HL-60/S4 (cell line): ENCODE measurements around the gene TOP1.

ENCODE experiments used
- in situ Hi-C: fragments of 300-500 bp; cut with MboI; formaldehyde crosslinking; loops from 2 replicates; pipeline ENCODE4 v1.14.3; 2022; ENCODE audit warnings: low sequenced_read_pairs

Gene TOP1

DNA sequence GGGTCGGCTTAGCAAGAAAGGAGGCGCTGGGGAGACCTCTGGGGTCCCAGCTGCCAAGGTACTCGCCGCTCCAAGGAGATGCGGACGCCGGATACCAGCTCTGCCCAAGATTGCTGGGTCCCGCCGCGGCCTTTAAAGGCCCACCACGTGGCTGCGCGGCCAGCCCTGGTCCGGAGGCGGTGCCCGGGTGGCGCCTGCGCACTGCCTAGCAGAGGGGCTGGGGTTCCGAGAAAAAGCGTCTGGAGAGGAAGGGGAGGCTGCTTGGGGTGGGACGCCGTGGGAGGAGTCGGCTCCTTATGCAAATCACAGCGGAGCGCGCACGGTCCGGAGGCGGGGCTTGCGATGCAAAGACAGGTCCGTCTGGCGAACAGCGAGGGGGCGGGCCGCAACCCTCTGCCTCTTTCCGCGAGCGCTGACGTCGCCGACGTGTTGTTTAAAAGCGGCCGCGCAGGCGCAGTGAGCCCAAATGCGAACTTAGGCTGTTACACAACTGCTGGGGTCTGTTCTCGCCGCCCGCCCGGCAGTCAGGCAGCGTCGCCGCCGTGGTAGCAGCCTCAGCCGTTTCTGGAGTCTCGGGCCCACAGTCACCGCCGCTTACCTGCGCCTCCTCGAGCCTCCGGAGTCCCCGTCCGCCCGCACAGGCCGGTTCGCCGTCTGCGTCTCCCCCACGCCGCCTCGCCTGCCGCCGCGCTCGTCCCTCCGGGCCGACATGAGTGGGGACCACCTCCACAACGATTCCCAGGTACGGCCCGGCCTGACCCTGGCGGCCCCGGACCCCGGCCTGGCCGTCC, at the start of gene TOP1:
TOP1 (plus strand) TSS at position 464 of the 791 bp plus-strand sequence; CDS start at position 710, 246 bp downstream.
- in situ Hi-C loops, result no loop called here

DNA sequence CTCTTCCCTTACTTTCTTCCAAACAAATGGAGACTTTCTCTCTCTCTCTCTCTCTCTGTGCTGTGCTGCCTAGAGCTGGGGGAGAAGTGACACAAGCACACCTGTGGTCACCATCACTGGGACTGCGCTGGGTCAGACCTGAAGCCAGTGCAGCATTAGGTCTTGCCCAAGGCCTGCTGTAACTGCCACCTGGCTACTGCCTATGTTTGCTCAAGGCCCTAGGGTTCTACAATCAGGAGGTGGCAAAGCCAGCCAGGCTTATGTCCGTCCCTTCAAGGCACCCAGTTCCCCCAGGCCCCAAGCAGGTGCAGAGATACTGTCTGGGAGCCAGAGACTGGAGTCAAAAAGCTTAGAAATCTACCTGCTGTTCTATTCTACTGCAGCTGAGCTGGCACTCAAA, 49.4 kb upstream of the TOP1 start:
- in situ Hi-C loops, result loop anchor here (5.0 to 10.0 kb wide), 2 partner anchors 123 to 356 kb away; no protein-coding TSS in a partner anchor

DNA sequence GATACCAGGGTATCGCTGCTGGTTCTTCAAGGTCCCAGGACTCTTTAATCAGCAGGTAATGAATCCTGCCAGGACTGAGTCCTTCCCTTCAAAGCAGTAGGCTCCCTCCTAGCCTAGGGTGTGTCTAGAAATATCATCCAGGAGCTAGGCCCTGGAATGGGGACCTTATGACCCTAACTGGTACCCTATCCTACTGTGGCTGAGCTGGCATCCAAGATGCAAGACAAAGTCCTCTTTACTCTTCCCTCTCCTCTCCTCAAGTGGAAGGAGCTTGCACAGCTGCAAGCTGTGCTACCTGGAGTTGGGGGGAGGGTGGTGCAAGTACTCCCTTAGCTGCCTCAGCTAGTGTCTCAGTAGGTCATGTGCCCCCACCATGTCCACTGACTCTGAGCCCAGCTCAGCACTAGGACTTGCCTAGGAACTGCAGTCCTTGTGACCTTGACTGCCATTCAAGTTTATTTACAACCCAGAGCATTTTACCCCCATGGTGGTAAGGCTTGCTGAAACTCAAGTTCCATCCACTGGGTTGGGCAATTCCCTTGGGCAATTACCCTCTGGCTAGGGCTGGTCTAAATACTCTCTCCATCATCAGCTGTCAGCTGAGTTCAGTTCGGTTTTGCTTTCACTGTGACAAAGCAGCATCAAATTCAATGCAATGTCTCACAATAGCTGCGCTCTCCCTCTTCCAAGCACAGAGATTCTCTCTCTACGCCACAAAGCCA, 48.4 kb upstream of the TOP1 start:
- in situ Hi-C loops, result no loop called here

DNA sequence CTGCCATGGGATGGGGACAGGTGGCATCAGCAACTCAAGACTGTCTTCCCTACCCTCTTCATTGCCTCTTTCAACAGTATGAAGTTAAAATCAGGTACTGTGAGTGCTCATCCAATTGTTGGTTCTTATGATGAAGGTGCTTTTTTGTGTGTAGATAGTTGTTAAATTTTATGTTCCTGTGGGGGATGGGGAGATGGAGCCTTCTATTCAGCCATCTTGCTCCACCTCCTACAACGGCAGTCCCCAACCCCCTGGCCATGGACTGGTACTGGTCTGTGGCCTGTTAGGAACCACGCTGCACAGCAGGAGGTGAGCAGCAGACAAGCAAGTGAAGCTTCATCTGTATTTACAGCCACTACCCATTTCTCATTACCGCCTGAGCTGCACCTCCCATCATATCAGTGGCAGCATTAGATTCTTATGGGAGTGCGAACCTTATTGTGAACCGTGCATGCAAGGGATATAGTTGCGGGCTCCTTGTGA, 47.8 kb upstream of the TOP1 start:
- in situ Hi-C loops, result no loop called here

DNA sequence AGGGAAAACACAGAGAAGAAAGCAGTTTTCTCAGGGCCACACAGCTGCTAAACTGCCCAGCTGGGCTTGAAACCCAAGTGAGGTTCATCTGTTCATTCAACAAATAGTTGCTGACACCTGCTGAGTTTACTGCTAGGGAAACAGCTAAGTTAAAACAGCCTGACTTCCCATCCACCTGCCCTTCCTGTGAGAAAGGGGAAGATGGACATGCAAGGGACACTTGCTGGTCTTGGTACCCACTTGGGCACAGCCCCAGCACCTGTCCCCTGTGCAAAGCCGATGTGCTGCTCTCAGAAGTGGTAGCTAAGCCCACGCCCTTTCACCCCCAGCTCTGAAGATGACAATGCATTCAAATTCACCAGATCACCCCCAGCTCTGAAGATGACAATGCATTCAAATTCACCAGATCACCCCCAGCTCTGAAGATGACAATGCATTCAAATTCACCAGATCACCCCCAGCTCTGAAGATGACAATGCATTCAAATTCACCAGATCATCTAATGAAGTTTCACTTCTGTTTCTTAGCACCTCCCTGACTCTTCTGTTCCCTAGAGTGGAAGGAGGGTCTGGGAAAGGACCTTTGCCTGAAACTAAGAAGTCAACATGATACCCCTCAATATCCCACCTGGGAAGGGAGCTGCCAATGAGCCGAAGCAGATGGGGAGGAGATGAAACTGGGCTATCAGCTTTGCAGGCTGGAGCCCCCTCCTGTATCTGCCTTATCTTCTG, 46.0 kb upstream of the TOP1 start:
- in situ Hi-C loops, result no loop called here

DNA sequence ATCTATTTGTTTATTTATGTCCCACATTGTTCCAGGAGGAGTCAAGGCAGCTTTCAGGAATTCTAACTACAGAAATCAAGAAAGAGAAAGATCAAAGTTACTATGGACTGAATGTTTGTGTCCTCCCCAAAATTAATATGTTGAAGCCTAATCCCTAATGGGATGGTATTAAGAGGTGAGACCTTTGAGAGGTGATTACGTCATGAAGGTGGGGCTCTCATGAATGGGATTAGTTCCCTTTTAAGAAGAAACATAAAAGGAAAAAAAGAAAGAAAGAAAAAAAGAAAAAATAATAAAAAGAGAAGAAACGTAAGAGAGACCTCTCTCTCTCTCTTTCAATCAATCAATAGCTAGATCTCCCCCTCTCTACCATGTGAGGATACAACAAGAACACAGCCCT, 44.7 kb upstream of the TOP1 start:
- in situ Hi-C loops, result no loop called here

DNA sequence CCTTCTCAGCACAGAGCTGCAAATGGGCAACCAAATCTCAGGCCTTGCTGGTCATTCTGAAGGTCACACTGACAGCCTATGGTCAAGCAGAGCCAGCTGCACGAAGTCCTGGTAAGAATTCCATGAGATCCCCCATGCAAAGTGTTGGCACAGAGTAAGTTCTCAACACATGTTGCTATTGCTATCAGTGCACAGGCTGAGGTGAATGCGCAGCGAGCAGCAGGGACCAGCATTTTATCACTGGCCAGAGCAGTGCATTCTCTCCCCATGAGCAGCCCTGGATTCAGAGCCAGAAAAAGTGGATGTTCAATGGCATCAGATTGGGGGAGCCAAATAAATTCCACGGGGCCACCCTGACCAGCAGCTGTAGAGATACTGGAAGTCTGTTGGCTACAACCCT, 44.1 kb upstream of the TOP1 start:
- in situ Hi-C loops, result no loop called here

DNA sequence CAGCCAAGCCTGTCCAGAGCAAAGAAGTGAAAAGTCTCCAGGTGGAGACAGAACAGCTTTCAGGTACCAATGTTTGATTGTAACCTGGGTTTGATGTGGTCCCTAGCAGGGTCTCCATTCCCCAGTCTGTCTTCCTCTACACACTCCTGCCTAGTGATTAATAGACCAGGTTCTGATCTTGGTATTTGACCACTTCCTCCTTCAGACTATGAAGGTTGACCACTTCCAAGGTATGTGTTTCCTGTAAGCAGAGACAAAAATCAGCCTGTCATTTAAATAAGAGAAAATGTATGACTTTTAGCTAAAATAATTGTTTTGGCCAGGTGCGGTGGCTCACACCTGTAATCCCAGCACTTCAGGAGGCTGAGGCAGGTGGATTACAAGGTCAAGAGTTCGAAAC, 41.8 kb upstream of the TOP1 start:
- in situ Hi-C loops, result no loop called here

DNA sequence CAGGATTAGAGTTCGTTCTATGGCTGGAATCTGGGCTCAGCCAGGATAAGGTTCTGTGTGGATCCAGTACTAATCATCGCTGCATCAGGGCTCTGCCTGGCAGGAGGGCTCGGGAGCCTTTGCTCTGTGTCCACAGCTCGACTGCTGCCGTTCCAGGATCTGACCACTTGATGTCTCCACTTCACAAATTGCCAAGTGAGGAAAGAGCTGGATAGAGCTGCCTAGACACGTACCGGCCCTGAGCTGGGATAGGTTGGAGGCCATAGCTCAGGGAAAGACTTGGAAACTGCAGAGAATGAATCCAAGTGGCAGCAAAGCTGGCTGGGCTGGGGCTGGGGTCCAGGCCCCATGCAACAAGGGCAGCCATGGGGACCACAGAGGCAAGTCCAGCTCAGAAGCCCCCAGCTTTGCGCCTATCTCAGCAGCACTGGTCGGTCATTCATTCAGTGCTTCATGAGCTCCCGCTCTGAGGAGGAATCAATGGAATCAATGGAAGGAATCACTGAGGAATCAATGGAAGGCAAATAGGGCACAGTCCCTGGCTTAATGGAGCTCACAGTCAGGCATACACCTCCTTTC, 38.0 kb upstream of the TOP1 start:
- in situ Hi-C loops, result no loop called here

DNA sequence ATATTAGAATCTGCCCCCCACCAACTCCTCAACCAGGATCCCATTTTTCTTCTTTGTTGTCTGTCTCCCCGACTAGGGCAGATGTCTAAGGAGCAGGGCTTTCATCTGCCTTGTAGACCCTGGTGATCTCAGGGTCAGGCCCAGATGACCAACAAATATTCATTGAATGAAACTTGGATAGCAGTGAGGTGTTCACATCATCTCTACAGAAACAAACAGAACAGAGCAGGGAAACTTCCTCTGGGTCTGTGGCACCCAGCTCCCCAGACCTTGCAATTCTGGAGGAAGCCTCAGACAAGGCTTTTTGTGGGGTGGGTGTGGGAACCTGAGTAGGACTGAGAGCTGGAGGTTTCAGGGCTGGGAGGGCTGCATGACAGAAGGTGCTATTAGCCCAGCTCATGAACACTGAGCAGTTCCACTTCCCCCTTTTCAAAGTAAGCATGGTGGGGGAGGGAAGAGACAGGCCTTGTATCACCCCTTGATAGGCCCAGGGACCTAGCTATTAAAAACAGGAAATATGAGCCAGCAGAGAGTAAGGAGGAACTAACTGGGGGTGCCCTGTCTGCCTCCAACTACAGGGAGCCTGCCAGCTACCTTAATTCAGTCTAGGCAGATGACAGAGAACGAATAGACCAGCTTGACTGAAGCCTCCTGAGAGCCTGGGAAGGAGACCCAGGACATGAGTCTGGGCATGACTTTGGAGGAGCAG, 37.3 kb upstream of the TOP1 start:
- in situ Hi-C loops, result no loop called here

DNA sequence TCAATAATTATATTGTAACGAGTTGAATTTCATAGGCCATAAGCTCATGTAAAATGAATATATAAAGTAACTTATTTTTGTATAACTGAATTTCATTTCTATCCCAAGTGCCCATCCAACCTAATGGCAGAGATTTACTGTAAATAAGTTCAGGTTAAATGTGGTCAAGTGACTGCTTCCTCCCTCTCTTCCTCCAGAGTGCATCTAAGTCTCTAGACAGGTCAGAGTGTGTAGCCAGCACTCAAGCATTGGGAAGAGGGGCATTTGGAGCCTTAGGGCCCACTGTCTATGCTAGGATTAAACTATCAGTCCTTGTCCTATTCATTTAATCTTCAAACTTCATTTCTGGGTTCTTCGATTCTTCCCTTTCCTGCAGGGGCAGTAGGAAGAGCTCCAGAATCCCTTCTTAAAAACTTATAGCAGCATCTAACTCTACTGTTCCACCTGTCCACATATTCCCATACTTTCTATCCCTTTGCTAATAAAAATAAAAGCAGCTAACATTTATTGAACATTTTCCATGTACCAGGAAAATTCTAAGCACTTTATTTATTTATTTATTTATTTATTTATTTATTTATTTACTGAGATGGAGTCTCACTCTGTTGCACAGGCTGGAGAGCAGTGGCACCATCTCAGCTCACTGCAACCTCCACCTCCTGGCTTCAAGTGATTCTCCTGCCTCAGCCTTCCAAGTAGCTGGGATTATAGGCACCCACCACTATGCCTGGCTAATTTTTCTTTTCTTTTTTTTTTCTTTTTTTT, 36.1 kb upstream of the TOP1 start:
- in situ Hi-C loops, result no loop called here

DNA sequence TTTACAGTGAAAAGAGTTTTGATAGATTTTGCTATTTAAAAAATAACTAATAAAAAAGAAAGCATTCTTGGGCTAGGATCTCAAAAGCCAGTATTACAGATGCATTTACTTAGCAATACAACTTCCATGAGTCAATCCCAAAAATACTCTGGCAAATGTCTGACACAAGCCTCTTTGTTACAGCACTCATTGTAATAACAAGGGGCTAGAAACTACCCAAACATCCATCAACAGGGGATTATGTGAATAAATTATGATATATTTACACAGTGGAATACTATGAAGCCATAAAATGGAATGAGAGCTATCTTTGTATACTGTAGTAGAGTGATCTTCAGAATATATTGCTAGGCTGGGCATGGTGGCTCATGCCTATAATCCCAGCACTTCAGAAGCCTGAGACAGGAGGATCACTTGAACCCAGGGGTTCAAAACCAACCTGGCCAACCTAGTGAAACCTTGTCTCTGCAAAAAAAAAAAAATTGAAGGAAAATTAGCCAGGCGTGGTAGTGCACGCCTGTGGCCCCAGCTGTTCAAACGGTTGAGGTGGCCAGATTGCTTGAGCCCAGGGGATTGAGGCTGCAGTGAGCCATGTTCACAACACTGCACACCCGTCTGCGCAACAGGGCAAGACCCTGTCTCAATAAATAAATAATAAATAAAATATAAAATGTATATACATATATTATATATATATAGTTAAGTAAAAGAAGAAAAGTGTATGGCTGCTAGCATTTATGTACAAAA, 34.7 kb upstream of the TOP1 start:
- in situ Hi-C loops, result no loop called here

DNA sequence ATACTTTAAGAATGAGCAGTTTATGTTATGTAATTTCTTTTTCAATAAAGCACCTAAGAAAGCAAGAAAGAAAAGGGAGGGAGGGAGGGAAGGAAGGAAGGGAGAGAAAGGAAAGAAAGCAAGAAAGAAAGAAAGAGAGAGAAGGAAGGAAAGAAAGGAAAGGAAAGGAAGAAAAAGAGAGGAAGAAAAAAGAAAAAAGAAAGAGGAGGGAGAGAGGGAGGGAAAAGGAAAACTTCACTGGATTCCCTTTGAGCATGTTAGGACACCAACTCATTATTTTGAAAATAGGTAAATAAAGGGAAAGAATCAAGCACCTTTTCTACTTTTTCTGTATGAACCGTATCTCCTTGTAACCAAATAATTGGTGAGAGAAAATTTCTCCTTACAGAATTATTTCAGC, 32.3 kb upstream of the TOP1 start:
- in situ Hi-C loops, result no loop called here

DNA sequence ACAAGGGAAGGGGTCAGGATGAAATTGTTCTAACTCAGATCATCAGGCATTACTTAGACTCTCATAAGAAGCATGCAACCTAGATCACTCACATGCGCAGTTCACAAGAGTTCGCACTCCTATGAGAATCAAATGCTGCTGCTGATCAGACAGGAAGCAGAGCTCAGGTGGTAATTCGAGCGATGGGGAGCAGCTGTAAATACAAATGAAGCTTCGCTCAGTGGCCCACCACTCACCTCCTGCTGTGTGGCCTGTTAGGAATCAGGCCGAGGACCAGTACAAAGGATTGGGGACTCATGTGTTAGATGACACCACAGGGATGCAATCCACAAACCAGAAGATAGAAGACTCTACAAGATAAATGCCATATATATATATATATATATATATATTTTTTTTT, 31.5 kb upstream of the TOP1 start:
- in situ Hi-C loops, result no loop called here

DNA sequence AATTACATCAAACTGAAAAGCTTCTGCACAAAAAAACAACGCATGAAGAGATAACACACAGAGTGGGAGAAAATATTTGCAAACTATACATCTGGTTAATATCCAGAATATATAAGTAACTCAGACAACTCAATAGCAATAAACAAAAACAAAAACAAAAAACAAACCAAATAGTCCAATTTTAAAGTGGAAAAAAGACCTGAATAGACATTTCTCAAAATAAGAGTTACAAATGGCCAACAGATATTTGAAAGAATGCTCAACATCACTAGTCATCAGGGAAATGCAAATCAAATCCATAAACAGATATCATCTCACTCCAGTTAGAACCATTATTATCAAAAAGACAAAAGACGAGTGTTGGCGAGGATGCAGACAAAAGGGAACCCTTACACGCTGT, 28.8 kb upstream of the TOP1 start:
- in situ Hi-C loops, result no loop called here

DNA sequence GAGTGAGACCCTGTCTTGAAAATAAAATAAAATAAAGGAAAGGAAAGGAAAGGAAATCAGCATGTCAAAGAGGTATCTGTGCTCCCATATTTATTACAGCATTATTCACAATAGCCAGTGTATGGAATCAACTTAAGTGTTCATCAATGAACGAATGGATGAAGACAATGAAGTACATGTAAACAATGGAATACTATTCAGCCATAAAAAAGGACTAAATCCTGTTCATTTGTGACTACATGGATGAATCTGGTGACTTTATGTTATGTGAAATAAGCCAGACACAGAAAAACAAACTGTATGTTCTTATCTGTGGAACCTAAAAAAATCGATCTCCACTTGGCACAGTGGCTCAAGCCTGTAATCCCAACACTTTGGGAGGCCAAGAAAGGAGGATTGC, 28.0 kb upstream of the TOP1 start:
- in situ Hi-C loops, result no loop called here

DNA sequence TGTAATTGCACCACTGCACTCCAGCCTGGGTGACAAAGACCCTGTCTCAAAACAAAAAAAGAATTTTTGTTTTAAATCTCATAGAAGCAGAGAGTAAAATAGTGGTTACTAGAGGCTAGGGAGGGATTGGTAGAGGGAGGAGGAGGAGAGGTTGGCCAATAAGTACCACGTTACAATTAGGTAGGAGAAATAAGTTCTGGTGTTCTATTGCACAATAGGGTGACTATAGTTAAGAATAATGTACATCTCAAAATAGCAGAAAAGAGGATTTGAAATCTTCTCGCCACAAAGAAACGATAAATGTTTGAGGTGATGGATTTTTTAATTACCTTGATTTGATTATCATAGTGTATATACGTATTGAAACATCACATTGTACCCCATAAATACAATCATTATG, 27.1 kb upstream of the TOP1 start:
- in situ Hi-C loops, result no loop called here

DNA sequence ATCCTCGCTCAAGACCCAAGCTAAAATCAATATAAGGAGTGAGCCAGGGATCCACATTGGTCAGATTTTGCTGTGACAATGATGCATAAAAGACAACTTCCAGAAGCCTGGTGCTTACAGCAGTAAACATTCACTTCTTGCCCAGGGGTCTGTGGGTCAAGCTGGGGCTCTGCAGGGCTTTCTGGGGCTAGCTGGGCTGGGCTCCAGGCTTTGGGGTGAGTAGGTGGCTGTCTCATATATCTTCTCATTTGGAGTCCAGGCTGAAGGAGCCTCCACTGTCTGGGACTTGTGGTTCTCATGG, 25.8 kb upstream of the TOP1 start:
- in situ Hi-C loops, result no loop called here

DNA sequence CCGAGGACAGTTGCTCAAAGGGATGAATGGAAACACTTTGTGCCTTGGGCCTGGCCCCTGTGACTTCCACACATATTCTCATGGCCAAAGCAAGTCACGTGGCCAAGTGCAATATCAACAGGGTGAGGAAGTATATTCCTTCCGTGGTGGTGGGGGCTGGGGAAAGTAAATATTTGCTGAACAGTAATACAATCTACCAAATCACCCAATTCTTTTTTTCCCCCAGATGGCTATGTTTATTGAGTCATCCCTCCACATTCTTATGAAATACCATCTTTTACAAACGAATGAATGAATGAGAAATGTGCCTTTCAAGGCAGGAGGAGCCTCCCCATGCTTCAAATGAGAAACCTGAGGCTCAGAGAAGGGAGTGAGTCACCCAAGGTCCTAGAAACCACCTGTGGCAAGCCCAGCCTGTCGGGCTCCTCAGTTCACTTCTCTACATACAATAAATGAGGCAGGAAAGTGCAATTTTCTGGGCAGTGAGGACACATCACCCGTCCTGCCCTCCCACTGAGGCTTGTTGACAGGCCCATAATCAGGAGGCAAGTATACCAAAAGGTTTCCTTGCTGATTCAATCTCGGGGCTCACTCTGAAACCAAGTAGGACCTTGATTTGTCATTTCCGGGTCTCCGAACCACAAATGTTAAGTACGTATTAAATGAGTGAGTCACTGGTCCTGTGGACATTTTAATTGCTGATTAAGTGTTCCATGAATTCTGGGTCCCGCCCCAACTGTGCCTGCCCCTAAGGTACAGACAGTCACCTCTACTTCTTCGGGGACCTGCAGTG, 25.3 kb upstream of the TOP1 start:
- in situ Hi-C loops, result no loop called here
